Hematopoietic multipotent progenitor cell treated with erythropoietin and hydrocortisone succinate and interleukin-3 and kit ligand, for 8 days (in vitro differentiated cells): Measurements from ENCODE around the gene STARD9.
"Not testable (repeated sequence)": the region's sequence is repeated elsewhere in the genome, so short reads cannot be mapped to it uniquely, and the experiment has no call there.

Experiments
- DNase-seq: peaks from one replicate; pipeline ENCODE4 v3.0.0-alpha.2; 2015

STARD9 gene

DNA sequence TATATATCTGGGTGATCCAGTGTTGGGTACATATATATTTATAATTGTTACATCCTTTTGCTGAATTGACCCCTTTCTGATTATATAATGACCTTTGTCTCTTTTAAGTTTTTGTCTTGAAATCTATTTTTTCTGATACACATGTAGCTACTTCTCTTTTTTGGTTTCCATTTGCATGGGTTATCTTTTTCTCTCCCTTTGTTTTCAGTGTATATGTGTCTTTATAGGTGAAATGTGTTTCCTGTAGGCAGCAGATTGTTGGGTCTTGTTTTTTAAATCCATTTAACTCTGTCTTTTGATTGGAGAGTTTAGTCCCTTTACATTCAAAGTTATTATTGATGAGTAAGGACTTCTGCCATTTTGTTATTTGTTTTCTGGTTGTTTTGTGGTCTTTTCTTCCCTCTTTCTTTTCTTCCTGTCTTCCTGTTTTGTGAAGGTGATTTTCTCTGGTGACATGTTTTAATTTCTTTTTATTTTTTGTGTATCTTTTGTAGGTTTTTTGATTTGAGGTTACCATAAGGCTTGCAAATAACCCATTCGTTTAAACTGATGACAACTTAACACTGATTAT, 56.8 kb downstream of the STARD9 start:
- DNase-seq: no peak

DNA sequence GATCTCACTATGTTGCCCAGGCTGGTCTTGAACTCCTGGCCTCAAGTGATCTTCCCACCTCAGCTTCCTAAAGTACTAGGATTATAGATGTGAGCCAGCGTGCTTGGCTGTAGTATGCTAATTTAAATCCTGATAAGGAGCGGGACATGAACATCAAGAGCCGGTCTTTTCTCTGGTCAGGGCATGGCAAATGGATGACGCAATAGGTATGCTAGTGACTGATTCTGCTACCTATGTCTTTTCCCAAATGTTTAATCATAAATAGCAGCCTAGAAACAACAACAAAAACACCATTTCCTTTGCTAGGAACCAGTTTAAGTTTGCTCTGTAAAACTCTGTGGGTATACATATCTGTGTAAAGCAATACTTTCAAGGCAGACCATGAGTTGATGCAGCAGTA, 64.7 kb downstream of the STARD9 start:
- DNase-seq: no peak

DNA sequence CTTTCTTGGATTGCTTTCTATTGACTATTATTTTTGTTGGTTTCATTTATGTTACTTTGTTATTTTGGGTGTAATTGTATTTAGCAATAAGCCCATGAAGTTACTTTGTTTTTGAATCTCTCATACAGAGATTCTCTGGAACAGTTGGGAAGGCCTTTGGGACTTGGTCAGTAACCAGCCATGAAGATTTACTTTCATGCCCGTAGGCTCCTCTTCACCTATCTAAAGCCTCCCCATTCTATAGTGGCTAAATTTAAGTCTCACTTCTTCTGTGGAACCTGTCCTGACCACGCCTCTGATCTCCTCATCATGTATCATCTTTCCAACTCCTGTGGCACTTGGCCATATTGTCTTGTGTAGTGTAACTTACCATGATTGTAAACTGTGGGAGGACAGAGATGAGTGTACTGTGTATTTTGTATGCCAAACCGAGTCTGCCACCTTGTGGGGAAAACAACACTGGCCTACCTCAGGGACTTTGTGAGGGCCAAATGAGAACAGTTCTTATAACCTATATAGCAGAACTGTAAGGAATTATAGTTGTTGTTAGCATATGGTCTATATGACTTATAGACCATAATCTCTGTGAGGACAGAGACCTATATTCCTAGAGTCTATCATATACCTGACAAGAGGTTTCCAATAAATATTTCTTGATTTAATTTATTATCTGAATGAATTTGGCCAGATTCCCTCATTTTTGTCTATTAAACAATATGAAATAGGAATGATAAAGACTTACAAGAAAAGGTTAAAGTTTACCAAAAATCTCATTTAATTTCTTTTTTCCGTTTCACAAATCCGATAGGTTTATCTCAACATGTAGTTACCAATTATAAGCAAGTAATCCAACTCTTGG, 75.0 kb downstream of the STARD9 start:
- peak; percentile 86 for DNase-seq

DNA sequence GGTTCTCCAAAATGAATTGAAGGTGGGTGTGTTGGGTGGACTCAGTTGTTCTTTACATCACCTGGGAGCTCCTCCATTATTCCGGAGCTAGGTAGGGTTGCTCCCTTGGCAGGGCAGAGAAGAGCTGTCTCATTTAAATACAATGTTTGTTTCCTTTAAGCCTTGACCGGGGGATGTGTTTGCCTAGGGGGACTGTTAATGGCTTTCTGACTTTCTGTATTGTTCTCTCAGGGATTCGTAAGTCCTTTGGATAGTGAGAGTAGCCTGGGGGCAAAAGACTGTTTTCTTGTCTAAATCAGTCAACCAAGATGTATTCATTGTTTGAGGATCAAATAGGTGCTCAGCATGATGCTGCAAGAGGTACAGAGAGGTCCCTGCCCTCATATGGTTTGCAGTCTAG, 90.4 kb downstream of the STARD9 start:
- no peak for DNase-seq

DNA sequence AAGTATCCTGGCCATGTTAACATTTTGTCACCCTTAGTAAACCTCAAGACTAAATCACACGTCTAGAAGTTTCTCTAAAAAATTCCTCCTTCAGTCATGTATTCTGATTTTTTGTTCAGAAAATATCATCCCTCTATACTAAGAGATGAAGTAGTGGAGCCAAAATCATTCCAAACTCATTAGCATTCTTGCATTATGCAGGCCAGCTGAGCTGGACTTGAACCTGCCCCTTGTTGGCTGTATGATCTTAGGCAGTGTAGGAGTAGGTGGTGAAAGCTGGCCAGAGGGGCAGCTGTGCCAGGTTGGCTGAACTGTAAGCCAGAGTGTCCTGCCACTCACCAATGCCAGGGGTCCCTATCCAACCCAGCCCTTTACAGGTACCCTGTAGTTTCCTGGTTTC, 92.4 kb downstream of the STARD9 start:
- no peak for DNase-seq

DNA sequence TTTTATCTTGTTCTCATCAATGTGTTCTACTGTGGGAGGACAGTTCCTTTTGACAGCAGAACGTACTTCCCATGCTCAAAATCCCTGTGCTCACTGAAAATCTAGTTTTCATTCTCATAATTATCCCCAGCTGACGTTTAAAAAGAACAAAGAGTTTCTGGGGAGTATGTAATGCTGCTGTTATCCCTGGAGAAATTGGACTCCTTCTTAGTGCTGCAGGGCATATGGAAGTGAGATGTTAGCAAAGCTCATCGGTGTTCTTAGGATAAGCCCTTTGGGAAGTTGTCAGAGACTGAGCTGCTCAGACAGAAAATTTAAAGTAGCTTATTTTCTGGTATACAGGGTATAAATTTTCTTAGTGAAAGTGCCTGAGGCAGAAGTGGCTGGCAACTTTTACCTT, 95.0 kb downstream of the STARD9 start:
- no peak for DNase-seq

DNA sequence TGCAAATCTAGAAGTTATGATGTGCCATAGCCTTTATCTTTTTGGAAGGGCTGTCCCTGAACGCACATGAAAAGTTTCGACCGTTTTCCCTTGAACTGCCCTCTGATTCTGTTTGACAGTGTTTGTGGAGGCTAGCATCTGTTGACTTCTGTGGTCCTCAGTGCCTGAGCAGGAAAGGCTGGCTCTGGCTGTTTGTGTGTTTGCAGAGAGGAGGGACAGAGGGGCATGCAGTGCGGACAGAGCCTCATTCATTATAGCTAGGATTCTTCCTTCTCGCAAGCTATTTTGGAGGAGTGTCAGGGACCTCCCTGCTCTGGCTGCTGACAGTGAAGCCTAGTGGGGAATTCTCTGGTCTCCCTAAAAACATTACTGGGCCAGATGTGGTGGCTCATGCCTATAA, 97.0 kb downstream of the STARD9 start:
- no peak for DNase-seq

DNA sequence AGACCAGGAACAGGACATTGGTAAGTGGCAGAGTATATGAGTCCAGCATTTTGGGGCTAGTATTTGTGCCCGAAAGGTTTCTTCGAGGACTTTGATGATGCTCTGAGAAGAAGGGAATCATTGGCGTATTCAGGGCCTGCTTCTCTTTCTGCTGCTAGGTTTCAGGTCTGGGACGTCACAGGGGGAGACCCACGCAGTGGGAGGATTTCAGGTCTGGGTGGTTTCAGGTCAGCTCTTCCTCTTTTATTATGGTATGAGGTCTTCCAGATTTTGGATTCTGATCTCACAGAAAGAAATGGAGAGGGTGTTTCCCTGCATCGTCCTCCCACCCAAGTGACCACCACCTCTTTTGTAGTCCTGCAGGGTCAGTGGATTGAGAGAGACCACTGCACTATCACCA, 99.1 kb downstream of the STARD9 start:
- no peak for DNase-seq

DNA sequence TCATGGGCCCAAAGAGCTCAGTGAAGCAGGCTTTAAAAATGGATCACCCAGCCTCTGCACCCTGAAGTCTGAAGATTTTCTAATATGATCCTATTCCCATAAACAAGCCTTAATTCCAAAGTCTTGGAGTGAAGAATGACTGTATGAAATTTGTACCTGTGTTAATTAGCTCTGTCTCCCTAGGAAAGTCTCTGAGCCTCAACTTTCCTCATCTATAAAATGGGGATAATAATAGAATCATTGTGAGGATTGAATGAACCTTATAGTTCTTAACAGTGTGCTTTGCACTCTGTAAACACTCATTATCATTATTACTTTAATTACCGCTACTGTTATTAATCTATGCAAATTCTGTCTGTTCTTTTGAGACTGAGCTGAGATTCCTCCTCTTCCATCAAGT, 99.6 kb downstream of the STARD9 start:
- no peak for DNase-seq

DNA sequence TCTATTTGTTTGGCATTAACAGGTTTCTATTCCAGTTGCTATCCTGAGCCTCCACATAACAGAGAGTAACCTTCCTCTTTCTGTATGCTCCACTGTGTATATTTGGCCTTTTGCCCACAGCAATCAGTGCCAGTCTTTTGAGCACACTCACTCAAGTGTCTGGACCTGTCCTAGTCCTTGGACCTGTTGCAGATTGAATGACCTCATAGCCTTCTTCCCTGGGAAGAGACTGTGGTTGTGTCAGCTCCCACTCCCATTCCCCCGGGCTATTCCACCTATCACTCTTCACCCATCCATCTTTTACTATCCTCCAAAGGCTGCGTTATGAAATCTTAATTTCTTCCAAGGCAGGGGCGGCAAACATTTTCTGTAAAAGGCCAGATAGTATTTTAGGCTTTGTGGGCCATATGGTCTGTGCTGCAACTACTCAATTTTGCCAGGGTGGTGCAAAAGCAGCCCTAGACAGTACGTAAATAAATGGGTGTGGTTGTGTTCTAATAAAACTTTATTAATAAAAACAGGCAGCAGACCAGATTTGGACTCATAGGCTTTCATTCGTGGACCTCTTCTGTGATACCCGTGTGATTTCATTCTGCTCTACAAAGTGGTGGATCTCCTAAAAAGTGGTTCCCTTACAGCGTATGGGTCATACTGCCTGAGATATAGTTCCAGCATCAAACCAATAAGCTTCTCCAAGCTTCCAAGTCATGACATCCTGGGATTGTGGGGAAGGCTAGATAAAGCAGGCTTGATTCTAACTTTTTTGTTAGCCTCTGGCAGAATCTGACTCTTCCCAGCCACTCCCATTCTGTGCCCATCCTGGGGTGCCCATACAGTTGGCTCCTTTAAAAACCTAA, 104.1 kb downstream of the STARD9 start:
- DNase-seq: no peak

DNA sequence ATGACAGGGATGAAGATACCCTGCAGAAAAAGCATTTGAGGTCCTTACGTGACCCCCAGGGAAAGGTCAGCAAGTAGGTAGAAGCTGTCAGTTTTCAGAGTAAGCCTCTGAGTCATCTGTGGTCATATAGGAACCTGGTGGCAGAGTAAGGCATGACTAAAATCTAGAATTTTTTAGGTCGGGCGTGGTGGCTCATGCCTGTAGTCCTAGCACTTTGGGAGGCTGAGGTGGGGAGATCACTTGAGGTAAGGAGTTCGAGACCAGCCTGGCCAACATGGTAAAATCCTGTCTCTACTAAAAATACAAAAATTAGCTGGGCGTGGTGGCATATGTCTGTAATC, 104.7 kb downstream of the STARD9 start:
- not testable (repeated sequence) for DNase-seq

DNA sequence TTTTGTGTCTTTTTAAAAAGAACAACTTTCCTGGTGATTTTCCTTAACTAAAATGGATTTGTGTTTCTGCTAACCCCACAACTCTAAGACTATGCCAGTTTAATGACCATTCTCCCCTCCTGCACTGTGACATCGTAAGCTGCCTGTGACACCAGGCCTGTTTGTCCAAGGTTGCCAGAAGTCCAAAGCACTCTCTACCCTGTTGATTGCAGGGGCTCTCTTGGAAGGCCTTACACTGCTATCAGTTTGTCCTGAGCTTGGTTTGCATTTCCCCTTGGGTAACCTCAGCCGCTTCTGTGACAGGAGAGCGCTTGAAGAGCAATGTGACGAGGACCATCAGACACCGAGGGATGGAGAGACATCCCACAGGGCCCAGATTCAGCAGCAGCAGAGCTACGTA, 105.7 kb downstream of the STARD9 start:
- DNase-seq: no peak

DNA sequence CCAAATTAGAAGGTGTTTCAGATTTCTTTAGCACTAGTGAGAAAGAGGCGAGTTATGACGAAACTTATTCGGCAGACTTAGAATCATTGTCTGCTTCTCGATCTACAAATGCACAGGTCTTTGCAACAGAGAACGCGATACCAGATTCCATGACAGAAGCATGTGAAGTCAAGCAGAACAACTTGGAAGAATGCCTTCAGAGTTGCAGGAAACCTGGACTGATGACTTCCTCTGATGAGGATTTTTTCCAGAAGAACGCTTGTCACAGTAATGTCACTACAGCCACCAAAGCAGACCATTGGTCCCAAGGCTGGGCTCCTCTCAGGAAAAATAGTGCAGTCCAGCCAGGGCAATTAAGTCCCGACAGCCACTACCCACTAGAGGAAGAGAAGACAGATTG, 110.9 kb downstream of the STARD9 start:
- DNase-seq: no peak

DNA sequence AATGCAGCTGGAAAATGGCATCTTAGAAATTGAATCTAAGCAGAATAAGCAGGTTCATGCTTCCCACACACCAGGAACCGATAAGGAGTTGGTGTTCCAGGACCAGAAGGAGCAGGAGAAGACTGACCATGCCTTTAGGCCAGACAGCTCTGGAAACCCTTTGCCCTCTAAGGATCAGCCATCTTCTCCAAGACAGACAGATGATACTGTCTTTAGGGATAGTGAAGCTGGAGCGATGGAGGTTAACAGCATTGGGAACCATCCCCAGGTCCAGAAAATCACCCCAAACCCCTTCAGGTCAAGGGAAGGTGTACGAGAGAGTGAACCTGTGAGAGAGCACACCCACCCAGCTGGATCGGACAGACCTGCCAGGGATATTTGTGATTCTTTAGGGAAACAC, 112.3 kb downstream of the STARD9 start:
- DNase-seq: no peak

DNA sequence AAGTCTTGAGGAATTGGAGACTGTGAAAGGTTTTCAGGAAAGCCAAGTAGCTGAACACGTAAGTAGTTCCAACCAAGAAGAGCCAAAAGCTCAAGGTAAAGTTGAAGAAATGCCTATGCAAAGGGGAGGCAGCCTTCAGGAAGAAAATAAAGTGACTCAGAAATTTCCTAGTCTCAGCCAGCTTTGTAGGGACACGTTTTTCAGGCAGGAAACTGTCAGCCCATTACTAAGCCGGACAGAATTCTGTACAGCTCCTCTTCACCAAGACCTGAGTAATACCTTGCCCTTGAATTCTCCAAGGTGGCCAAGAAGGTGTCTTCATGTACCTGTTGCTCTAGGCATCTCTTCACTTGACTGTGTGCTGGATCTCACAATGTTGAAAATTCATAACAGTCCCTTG, 112.9 kb downstream of the STARD9 start:
- no peak for DNase-seq

DNA sequence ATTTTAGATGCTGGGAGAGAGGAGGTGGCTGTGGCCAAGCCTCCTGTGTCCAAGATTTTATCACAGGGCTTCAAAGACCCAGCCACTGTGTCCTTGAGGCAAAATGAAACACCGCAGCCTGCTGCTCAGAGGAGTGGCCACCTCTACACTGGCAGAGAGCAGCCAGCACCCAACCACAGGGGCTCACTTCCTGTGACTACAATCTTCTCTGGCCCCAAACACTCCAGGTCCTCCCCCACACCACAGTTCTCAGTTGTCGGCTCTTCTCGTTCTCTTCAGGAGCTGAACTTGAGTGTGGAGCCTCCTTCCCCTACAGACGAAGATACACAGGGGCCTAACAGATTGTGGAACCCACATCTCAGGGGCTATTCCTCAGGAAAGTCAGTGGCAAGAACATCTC, 115.9 kb downstream of the STARD9 start:
- DNase-seq: no peak

DNA sequence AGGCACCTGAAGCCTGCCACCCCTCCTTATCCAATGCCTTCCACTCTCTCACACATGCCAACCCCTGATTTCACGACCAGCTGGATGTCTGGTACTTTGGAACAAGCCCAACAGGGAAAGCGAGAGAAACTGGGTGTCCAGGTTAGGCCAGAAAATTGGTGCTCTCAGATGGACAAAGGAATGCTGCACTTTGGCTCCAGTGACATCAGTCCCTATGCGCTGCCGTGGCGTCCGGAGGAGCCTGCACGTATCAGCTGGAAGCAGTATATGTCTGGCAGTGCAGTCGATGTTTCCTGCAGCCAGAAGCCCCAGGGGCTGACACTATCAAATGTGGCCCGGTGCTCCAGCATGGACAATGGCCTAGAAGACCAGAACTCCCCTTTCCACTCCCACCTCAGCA, 116.4 kb downstream of the STARD9 start:
- no peak for DNase-seq

DNA sequence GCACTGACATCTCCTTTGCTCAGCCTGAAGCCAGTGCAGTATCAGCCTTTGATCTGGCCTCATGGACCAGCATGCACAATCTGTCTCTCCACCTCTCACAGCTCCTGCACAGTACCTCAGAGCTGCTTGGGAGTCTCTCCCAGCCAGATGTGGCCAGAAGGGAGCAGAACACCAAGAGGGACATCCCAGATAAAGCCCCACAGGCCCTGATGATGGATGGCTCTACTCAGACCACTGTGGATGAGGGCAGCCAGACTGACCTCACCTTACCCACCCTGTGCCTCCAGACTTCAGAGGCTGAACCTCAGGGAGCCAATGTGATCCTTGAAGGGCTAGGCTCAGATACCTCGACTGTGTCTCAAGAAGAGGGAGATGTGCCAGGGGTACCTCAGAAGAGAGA, 117.1 kb downstream of the STARD9 start:
- no peak for DNase-seq

DNA sequence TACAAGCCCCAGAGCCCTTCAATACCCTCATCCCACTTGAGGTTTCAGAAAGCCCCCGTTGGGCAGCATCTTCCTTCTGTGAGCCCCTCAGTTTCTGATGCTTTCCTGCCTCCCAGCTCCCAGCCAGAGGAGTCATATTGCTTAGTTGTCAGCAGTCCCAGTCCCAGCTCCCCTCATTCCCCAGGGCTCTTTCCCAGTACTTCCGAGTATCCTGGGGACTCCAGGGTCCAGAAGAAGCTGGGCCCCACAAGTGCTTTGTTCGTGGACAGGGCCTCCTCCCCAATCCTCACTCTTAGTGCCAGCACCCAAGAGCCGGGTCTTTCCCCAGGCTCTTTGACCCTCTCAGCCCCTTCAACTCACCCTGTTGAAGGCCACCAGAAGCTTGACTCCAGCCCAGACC, 117.6 kb downstream of the STARD9 start:
- DNase-seq: no peak

DNA sequence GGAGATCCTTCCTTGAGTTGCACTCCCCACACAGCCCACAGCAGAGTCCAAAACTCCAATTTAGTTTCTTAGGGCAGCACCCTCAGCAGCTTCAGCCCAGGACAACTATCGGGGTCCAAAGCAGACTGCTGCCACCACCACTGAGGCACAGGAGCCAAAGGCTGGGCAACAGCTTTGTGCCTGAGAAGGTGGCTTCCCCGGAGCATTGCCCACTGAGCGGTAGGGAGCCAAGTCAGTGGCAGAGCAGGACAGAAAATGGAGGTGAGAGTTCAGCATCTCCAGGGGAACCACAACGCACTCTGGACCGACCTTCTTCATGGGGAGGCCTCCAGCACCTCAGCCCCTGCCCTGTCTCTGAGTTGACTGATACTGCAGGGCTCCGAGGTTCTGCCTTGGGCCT, 118.1 kb downstream of the STARD9 start:
- no peak for DNase-seq

DNA sequence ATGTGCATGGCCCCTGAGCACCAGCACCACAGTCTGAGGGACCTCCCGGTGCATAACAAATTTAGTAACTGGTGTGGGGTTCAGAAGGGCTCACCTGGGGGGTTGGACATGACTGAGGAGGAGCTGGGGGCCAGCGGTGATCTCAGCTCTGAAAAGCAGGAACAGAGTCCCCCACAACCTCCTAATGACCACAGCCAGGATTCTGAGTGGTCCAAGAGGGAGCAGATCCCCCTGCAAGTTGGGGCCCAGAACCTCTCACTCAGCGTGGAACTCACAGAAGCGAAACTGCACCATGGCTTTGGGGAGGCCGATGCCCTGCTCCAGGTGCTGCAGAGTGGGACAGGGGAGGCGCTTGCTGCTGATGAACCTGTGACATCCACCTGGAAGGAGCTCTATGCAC, 118.5 kb downstream of the STARD9 start:
- DNase-seq: no peak

DNA sequence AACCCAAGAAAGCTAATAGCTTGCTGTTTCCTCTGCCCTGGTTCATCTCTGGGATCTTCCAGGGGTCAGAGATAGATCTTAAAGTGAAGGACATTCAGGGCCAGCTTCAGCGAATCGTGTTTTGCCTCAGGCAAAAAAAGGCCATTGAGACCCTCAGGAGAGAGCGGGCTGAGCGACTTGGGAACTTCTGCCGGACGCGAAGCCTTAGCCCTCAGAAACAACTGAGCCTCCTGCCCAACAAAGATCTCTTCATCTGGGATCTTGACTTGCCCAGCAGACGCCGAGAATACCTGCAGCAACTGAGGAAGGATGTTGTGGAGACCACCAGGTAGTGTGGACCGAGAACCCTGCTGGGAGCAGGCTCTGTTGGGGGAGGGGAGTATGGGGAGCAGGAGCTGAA, 119.0 kb downstream of the STARD9 start:
- DNase-seq: no peak

DNA sequence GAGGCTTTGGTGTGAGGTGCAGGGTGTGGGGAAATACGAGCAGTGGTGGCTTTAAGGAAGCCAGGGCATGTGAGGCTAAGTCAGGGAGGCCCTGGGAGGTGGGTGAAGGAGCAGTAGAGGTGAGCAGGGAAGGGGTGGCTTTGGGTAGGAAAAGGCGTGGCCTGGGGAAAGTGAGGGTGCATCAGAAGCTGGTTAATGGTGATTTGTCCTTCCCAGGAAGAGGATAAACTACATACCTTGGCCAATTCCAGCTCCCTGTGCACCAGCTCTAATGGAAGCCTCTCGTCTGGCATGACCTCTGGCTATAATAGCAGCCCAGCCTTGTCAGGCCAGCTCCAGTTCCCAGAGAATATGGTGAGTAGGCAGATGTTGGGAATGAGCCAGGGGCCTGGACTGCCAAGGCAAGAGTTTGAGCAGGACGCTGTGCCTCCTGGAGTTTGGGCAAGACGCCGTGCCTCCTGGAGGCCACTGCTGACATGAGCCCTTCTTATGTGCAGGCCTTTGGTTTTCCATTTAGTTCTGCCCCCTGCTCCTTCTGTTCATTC, 120.2 kb downstream of the STARD9 start:
- no peak for DNase-seq

DNA sequence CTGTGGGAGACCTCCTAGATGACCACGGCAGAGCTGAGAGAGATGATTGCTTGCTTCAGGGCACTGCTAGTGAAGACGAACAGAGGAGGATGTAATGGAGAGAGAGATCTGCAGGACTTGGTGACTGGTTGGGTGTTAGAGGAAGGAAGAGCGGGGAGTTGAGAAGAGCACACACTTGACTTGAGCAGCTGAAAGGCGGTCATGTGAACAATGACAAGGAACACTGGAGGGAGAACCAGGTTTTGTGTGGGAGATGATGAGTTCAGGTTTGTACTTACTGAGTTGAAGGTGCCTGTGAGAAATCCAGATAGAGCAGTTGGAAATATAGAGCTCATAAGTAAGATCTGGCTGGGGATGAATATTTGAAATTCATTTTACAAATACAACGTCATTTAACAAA, 121.2 kb downstream of the STARD9 start:
- no peak for DNase-seq
